PC-3 (cell line): ENCODE measurements around the gene GOLGA8O. TPM values are rescaled to one million over a fixed set of nuclear protein-coding genes. Genes with fewer than 3 reads are reported as not detected.
"Not testable (repeated sequence)": the region's sequence is repeated elsewhere in the genome, so short reads cannot be mapped to it uniquely, and the experiment has no call there.

Source experiments
- ATAC-seq: fragments of 200-7000 bp; cut with Tn5 transposase; 2 replicates; pipeline ENCODE4 v1.9.1; 2020; ENCODE audit warnings: mild to moderate bottlenecking, moderate library complexity
- BruUV-seq: library from RNA; stranded (reverse); fragments of 400-500 nt; replicated peaks from 2 replicates; lab custom pipeline; 2021; lab: Mats Ljungman, UMichigan
- CTCF ChIA-PET: fragments of 300-600 bp; sonication (Branson Sonifier 250); formaldehyde crosslinking; loops from one replicate; lab custom pipeline; 2022; ENCODE audit warnings: antibody characterized with exemption; lab: Charles Lee
- POLR2A ChIA-PET: fragments of 300-600 bp; sonication (Branson Sonifier 250); formaldehyde crosslinking; loops from one replicate; lab custom pipeline; 2022; ENCODE audit warnings: antibody characterized with exemption; ENCODE audit not compliant: unreplicated experiment; lab: Charles Lee
- DNase-seq: peaks from one replicate; pipeline ENCODE4 v3.0.0-alpha.2; 2015
- H2AFZ ChIP-seq: fragments of 300-600 bp; sonication (generic); 2 replicates; pipeline ENCODE4 v1.6.0; 2016; ENCODE audit warnings: antibody characterized with exemption, low read length
- H3F3A ChIP-seq: fragments of 300-600 bp; sonication (generic); one replicate; pipeline ENCODE4 v1.6.0; 2017; ENCODE audit warnings: antibody characterized with exemption, low read length, control low read depth, mild to moderate bottlenecking; ENCODE audit not compliant: unreplicated experiment
- H3K27ac ChIP-seq: fragments of 300-600 bp; sonication (generic); 2 replicates; pipeline ENCODE4 v1.5.1; 2016; ENCODE audit warnings: mild to moderate bottlenecking, low read length
- H3K27me3 ChIP-seq: fragments of 300-600 bp; sonication (generic); 2 replicates; pipeline ENCODE4 v1.6.1; 2016; ENCODE audit warnings: low read length, mixed read lengths
- H3K36me3 ChIP-seq: fragments of 300-600 bp; sonication (generic); 2 replicates; pipeline ENCODE4 v1.6.1; 2016; ENCODE audit warnings: low read depth, mixed run types, low read length, mixed read lengths
- H3K4me1 ChIP-seq: fragments of 300-600 bp; sonication (generic); 2 replicates; pipeline ENCODE4 v1.5.1; 2016; ENCODE audit warnings: low read length; ENCODE audit not compliant: insufficient read depth
- H3K4me2 ChIP-seq: fragments of 300-600 bp; sonication (generic); 2 replicates; pipeline ENCODE4 v1.6.0; 2016; ENCODE audit warnings: low read length
- H3K4me3 ChIP-seq: fragments of 300-600 bp; sonication (generic); 2 replicates; pipeline ENCODE4 v1.5.1; 2016; ENCODE audit warnings: mild to moderate bottlenecking, low read length, mixed read lengths
- H3K79me2 ChIP-seq: fragments of 300-600 bp; sonication (generic); 2 replicates; pipeline ENCODE4 v1.6.1; 2017; ENCODE audit warnings: low read length, mixed read lengths
- H3K9ac ChIP-seq: fragments of 300-600 bp; sonication (generic); 2 replicates; pipeline ENCODE4 v1.6.0; 2016; ENCODE audit warnings: mild to moderate bottlenecking, low read length
- H3K9me2 ChIP-seq: fragments of 300-600 bp; sonication (generic); replicated peaks from 2 replicates; pipeline ENCODE4 v1.6.1; 2016; ENCODE audit warnings: mixed run types, low read length, mixed read lengths
- H3K9me3 ChIP-seq: fragments of 300-600 bp; sonication (generic); 2 replicates; pipeline ENCODE4 v1.6.1; 2016; ENCODE audit warnings: low read length, mixed read lengths
- H4K20me1 ChIP-seq: fragments of 300-600 bp; sonication (generic); 2 replicates; pipeline ENCODE4 v1.6.1; 2016; ENCODE audit warnings: low read length, mixed read lengths
- intact Hi-C: fragments of 100-400 bp; cut with micrococcal nuclease; formaldehyde crosslinking; loops from 2 replicates; pipeline ENCODE4 v1.9.0; 2023
- total RNA-seq: library from RNA; depleted of rRNA; stranded (reverse); fragments of >200 nt; gene quantifications from 2 replicates; pipeline ENCODE4 v1.2.3, GENCODE V29; 2014

GOLGA8O gene
- total RNA-seq, 1 experiment from 2014 or later: 0.47 TPM

DNA sequence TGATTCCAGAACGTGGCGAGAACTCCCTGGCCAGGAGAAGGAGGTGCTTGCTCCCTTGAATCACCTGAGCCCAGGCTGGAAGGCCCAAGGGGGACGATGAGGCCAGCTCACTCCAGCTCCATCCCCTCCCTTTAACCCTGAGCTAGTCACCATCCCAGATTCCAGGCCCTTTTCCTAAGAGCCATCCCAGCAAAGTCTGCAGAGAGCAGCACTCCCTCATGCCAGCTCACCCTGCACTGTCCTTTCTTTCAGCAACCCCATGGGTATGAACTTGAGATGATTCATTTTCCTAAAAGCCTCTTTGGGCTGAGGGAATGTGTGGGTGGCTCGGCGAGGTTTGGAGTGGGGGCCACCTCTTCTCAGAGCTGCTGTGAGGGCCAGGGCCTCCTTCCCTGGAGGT is 26.2 kb upstream of the GOLGA8O start:
- H4K20me1 ChIP-seq, intact Hi-C loops, H3K4me2 ChIP-seq, H3K27ac ChIP-seq, H3F3A ChIP-seq, DNase-seq, BruUV-seq, H3K9me2 ChIP-seq, H3K4me1 ChIP-seq, H3K27me3 ChIP-seq, H3K9ac ChIP-seq, H3K9me3 ChIP-seq, H3K36me3 ChIP-seq, CTCF ChIA-PET, H3K79me2 ChIP-seq, H3K4me3 ChIP-seq, ATAC-seq, POLR2A ChIA-PET, H2AFZ ChIP-seq: not testable (repeated sequence)

DNA sequence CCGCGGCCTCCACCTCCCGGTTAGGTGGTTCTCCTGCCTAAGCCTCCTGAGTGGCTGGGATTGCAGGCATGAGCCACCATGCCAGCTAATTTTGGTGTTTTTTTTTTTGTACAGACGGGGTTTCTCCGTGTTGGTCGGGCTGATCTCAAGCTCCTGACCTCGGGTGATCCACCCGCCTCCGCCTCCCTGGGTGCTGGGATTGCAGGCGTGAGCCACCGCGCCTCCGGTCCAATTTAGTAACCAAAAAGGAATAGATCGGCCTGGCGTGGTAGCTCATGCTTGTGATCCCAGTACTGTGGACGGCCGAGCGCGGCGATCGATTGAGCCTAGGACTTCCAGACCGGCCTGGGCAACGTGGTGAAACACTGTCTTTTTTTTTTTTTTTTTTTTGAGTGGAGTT is 12.6 kb upstream of the GOLGA8O start:
- H3K4me3 ChIP-seq, H3K9ac ChIP-seq, ATAC-seq: not testable (repeated sequence)

DNA sequence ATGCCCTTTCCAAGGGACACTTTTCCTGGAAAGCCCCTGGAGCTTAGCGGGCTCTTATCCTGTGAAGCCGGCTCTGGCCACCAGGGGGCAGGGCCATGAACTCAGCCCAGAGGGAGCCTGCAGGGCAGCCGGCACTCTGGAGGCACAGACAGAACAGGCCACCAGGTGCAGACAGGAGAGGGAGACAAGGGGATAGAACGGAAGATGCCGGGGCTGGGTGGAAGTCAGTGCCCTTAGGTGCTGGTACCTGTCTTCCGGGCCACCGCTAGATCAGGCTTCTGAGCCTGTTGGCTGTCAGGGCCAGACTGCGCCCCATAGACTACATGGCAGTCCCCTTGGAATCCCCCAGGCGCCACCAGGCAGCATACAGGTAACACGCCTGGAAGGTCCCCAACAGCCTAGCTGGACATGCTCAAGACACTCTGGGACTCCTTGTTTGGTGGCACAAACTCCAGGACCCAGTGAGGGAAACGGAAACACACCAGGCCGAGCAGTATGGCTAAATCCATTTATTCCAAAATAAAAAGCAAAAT is 14.9 kb downstream of the GOLGA8O start:
- H3K27me3 ChIP-seq, H3K9ac ChIP-seq, H4K20me1 ChIP-seq, CTCF ChIA-PET, BruUV-seq, H3F3A ChIP-seq, H3K36me3 ChIP-seq, H3K9me3 ChIP-seq, POLR2A ChIA-PET, H2AFZ ChIP-seq, H3K79me2 ChIP-seq, H3K4me3 ChIP-seq, H3K27ac ChIP-seq, H3K9me2 ChIP-seq, DNase-seq, H3K4me2 ChIP-seq, intact Hi-C loops, H3K4me1 ChIP-seq: not testable (repeated sequence)
- peak; percentile 81 for ATAC-seq

More for the DNA sequence above, 12.6 kb upstream of the GOLGA8O start:
- H3K27ac ChIP-seq, H3F3A ChIP-seq, H3K79me2 ChIP-seq, H2AFZ ChIP-seq, BruUV-seq, CTCF ChIA-PET, H3K9me2 ChIP-seq, H3K4me1 ChIP-seq, DNase-seq, H3K9me3 ChIP-seq, H3K27me3 ChIP-seq, H4K20me1 ChIP-seq, POLR2A ChIA-PET, H3K36me3 ChIP-seq, intact Hi-C loops, H3K4me2 ChIP-seq: not testable (repeated sequence)

DNA sequence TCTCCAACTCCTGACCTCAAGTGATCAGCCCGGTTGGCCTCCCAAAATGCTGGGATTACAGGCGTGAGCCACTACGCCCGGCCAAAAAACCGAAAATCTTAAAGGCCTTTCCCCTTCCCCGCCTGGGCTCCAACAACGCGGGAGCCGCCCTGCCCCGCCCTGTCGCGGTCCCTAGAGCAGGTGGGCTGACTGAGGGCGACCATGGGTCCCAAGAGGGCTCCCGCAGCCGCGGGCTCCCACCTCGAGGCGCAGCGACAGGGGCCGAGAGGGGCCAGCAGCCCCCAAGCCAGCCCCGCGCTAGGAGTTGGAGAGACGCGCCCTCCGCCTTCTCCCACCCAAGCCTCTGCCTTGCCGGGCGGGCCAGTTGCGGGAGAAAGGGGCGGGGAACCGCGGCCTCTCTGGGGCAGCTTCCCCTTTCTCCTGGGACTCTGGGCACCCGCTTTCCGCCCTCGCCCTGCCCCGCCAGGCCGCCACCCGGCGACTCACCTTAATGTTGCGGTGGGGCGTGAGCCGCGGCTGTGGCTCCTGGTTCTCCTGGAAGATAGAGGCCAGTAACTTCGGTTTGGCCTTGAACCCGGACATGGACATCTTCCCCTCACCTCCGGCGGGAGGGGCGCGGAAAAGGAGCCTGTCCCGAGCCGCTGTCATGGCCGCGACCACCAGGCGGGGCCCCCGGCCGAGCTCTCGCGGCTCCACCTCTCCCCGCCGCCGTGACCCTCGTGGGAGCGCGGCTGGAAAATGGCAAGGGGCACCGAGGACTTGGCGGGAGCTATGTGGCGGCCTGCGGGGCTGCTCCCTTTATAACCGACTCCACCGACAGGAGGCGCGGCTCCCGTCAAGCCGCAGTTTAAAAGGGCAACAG is 21.1 kb downstream of the GOLGA8O start:
- H3K9me2 ChIP-seq, POLR2A ChIA-PET, H3K4me2 ChIP-seq, intact Hi-C loops, H3K27ac ChIP-seq, DNase-seq, H3K4me3 ChIP-seq, H3K36me3 ChIP-seq, H3K79me2 ChIP-seq, H3K9me3 ChIP-seq, H2AFZ ChIP-seq, CTCF ChIA-PET, H3F3A ChIP-seq, H4K20me1 ChIP-seq, H3K9ac ChIP-seq, H3K4me1 ChIP-seq, BruUV-seq, H3K27me3 ChIP-seq: not testable (repeated sequence)
- ATAC-seq: peak; percentile 71

DNA sequence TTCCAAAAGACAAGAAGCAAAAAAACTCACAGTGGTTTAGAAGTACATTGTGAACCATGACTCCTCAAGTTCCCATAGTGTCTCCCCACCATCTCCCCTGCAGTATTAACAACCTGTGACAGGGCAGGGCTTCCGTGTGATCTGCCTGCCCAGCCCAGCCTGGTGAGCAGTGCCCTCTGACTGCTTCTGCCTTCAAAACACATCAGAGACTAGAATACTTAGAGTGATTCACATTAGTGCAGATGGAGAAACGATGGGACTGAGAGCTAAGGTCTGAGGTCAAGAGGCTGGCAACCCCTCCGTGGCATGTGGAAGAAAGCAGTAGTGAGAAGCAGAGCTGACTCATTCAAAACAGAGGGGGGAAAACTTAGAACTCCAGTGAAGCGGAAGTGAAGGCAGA is 27.8 kb downstream of the GOLGA8O start:
- CTCF ChIA-PET, intact Hi-C loops, H3K4me3 ChIP-seq, BruUV-seq, H3K4me2 ChIP-seq, H2AFZ ChIP-seq, H3K79me2 ChIP-seq, H3K27ac ChIP-seq, H3F3A ChIP-seq, H3K9me2 ChIP-seq, H3K36me3 ChIP-seq, H4K20me1 ChIP-seq, DNase-seq, H3K4me1 ChIP-seq, POLR2A ChIA-PET, H3K27me3 ChIP-seq, H3K9ac ChIP-seq, H3K9me3 ChIP-seq: not testable (repeated sequence)
- peak; percentile 53 for ATAC-seq

DNA sequence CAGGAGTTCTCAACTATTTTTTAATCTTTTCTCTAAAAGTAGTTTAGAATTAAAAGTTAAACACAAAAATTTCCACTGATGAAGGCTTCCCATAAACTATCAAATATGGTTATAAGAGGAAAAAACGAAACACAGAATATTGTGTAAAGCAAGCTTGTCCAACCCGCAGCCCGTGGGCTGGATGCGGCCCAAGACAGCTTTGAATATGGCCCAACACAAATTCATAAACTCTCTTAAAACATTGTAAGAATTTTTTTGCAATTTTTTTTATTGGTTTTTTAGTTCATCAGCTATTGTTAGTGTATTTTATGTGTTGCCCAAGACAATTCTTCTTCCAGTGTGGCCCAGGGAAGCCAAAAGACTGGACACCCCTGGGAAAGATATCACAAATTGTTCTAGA is 28.9 kb downstream of the GOLGA8O start:
- ATAC-seq, H3K9me3 ChIP-seq, H3K4me1 ChIP-seq, POLR2A ChIA-PET, H3K27ac ChIP-seq, H3K4me3 ChIP-seq, intact Hi-C loops, BruUV-seq, H4K20me1 ChIP-seq, H3K4me2 ChIP-seq, H3K27me3 ChIP-seq, H3K9me2 ChIP-seq, H3K9ac ChIP-seq, H3K79me2 ChIP-seq, H3F3A ChIP-seq, CTCF ChIA-PET, H2AFZ ChIP-seq, H3K36me3 ChIP-seq: not testable (repeated sequence)
- peak; percentile 0 for DNase-seq
